HG03095 (cell line): Measurements from ENCODE around the gene NOS1AP.

Source experiments
- ATAC-seq: cut with Tn5 transposase; IDR thresholded peaks from one replicate; pipeline ENCODE4 v1.9.1; 2021; ENCODE audit warnings: moderate library complexity; ENCODE audit not compliant: unreplicated experiment

Gene NOS1AP

GRCh38 chr1:162214202-162214601, 144.7 kb downstream of the NOS1AP start:
- no peak for ATAC-seq

- ATAC-seq, result no peak
Observed at GRCh38 chr1:162215902-162216301, 146.4 kb downstream of the NOS1AP start.

GRCh38 chr1:162216604-162217003, 147.1 kb downstream of the NOS1AP start:
- no peak for ATAC-seq

- ATAC-seq, result no peak
Observed at GRCh38 chr1:162217706-162218105, 148.2 kb downstream of the NOS1AP start.

- ATAC-seq, result no peak
Observed at GRCh38 chr1:162218546-162218945, 149.1 kb downstream of the NOS1AP start.

- ATAC-seq, result no peak
Observed at GRCh38 chr1:162218975-162219374, 149.5 kb downstream of the NOS1AP start.

GRCh38 chr1:162219461-162219860, 150.0 kb downstream of the NOS1AP start:
- ATAC-seq, result no peak

GRCh38 chr1:162220009-162220539, 150.6 kb downstream of the NOS1AP start:
- ATAC-seq, result no peak

- no peak for ATAC-seq
Observed at GRCh38 chr1:162222014-162222413, 152.5 kb downstream of the NOS1AP start.

GRCh38 chr1:162222730-162223129, 153.2 kb downstream of the NOS1AP start:
- ATAC-seq, result no peak

- no peak for ATAC-seq
Observed at GRCh38 chr1:162223488-162223887, 154.0 kb downstream of the NOS1AP start.

- ATAC-seq, result no peak
Observed at GRCh38 chr1:162224267-162224666, 154.8 kb downstream of the NOS1AP start.

GRCh38 chr1:162228586-162228985, 159.1 kb downstream of the NOS1AP start:
- no peak for ATAC-seq

- ATAC-seq, result no peak
Observed at GRCh38 chr1:162229549-162229948, 160.1 kb downstream of the NOS1AP start.

- no peak for ATAC-seq
Observed at GRCh38 chr1:162230096-162230495, 160.6 kb downstream of the NOS1AP start.

- no peak for ATAC-seq
Observed at GRCh38 chr1:162230517-162230916, 161.0 kb downstream of the NOS1AP start.

- ATAC-seq, result no peak
Observed at GRCh38 chr1:162232034-162232711, 162.7 kb downstream of the NOS1AP start.

GRCh38 chr1:162233066-162233465, 163.6 kb downstream of the NOS1AP start:
- ATAC-seq, result no peak

GRCh38 chr1:162233937-162234336, 164.4 kb downstream of the NOS1AP start:
- no peak for ATAC-seq

- ATAC-seq, result no peak
Observed at GRCh38 chr1:162234571-162234970, 165.1 kb downstream of the NOS1AP start.

GRCh38 chr1:162235241-162235800, 165.8 kb downstream of the NOS1AP start:
- ATAC-seq, result no peak

- ATAC-seq, result no peak
Observed at GRCh38 chr1:162236201-162236600, 166.7 kb downstream of the NOS1AP start.

- no peak for ATAC-seq
Observed at GRCh38 chr1:162236618-162237017, 167.1 kb downstream of the NOS1AP start.
